D721Med (cell line): Measurements from ENCODE around the gene RAB40C.
A peak's percentile ranks its signal among the peaks of the same experiment; 100 is the strongest.

ENCODE experiments used
- DNase-seq: peaks from one replicate; pipeline ENCODE4 v3.0.0; 2011; ENCODE audit warnings: low spot score; ENCODE audit not compliant: insufficient read length
- FAIRE-seq: peaks from 2 replicates; lab custom pipeline; 2011; peaks lifted over from hg19 to GRCh38; lab: Jason Lieb, UNC
- TF ChIP-seq, protein P1 (sequence below): IDR thresholded peaks from 2 replicates; pipeline ENCODE4 v1.5.1; 2012; ENCODE audit warnings: mild to moderate bottlenecking, control low read depth; ENCODE audit not compliant: insufficient read depth; ENCODE audit errors: missing control alignments

Gene RAB40C

DNA sequence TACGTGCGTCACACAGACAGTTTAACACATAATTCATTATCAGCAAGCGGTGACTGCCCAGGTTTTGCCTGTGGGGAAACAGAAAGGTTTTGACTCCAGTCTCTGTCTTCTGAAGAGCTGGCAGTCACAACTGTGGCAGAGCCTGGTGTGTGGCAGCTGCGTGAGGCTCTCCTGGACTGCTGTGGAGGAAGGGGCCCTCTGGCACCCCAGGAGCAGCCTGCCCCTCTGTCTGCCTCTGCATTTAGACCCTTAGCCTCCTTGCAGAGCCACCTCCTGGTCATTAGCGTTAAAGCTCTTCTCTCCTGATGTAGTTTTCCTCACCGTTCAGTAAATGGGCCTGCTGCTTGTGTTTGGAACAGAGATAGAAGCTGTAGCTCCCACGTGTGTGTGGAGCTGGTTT, 10.9 kb downstream of the RAB40C start:
- FAIRE-seq (no peak), DNase-seq (no peak)

DNA sequence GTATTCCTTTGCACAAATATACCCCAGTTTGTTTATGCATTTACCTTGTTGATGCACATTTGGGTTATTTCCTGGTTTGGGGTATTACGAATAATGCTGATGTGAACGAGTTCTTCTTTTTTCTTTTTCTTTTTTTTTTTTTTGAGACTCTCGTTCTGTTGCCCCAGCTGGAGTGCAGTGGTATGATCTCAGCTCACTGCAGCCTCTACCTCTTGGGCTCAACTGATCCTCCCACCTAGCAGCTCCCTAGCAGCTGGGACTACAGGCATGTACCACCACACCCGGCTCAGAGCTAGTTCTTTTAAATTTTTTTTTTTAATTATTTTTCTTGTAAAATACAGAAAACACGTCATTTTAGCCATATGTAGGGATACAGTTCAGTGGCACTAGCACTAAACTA, 14.1 kb downstream of the RAB40C start:
- DNase-seq (no peak), FAIRE-seq (no peak)
- TF ChIP-seq, protein P1, sequence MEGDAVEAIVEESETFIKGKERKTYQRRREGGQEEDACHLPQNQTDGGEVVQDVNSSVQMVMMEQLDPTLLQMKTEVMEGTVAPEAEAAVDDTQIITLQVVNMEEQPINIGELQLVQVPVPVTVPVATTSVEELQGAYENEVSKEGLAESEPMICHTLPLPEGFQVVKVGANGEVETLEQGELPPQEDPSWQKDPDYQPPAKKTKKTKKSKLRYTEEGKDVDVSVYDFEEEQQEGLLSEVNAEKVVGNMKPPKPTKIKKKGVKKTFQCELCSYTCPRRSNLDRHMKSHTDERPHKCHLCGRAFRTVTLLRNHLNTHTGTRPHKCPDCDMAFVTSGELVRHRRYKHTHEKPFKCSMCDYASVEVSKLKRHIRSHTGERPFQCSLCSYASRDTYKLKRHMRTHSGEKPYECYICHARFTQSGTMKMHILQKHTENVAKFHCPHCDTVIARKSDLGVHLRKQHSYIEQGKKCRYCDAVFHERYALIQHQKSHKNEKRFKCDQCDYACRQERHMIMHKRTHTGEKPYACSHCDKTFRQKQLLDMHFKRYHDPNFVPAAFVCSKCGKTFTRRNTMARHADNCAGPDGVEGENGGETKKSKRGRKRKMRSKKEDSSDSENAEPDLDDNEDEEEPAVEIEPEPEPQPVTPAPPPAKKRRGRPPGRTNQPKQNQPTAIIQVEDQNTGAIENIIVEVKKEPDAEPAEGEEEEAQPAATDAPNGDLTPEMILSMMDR = no peak

More for the DNA sequence above, 10.9 kb downstream of the RAB40C start:
- TF ChIP-seq, protein P1 = peak; percentile 54

DNA sequence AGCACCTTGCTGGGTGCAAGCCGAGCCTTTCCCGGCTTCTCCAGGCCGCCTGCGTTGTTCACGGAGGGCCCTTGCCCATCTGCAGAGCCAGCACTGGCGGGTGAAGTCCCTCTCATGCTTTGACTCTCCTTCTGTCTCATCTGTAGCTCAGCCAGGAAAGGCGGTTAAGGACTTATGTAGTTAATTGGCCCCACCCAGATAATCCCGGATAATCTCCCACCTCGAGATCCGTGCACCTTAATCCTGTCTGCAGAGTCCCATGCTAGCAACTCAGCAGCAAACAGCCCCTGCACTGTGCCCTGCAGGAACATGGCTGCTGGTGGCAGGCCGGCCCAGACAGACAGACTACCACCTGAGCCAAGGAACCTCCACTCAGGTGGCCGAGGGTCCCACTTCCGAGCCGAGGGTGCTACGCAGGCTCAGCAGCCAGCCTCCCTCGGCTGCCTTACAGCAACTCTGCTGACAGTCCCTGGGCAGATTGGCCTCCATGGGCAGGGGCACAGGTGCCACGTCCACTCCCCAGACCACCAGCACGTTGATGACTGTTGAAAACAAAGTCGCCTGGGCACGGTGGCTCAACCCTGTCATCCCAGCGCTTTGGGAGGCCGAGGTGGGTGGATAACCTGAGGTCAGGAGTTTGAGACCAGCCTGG, 16.9 kb downstream of the RAB40C start:
- TF ChIP-seq, protein P1 = no peak
- DNase-seq = peak; percentile 94
- peak; percentile 60 for FAIRE-seq

DNA sequence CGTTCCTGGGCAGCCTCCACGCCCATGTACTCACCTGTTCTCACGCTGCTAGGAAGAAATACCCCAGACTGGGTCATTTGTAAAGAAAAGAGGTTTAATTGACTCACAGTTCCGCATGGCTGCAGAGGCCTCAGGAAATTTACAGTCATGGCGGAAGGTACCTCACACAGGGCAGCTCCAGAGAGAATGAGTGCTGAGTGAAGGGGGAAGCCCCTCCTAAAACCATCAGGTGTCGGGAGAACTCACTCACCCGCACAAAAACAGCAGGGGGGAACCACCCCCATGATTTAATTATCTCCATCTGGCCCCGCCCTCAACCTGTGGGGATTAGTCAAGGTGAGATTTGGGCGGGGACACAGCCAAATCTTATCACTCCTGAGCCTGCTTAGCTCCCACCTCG, 18.2 kb downstream of the RAB40C start:
- TF ChIP-seq, protein P1 = no peak
- no peak for DNase-seq

DNA sequence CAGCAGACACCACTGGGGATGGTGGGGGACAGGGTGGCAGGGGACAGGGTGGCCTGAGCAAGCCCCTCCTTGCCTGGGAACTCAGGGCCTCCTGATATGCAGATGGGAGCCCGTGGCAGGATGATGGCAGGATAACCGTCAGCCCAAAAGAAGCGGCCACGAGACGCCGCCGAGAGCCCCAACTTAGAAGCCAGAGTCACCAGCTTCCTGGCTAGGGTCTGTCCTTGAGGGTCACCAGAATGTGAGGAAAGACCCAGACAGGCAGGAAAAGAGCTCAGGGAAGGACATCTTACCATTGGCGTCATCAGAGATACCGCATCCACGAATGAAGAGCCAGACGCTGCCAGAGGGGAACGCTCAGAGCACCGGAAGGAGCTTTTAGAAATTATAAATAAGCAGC, 19.4 kb downstream of the RAB40C start:
- TF ChIP-seq, protein P1 = no peak
- FAIRE-seq = no peak

More for the DNA sequence above, 18.2 kb downstream of the RAB40C start:
- no peak for FAIRE-seq

DNA sequence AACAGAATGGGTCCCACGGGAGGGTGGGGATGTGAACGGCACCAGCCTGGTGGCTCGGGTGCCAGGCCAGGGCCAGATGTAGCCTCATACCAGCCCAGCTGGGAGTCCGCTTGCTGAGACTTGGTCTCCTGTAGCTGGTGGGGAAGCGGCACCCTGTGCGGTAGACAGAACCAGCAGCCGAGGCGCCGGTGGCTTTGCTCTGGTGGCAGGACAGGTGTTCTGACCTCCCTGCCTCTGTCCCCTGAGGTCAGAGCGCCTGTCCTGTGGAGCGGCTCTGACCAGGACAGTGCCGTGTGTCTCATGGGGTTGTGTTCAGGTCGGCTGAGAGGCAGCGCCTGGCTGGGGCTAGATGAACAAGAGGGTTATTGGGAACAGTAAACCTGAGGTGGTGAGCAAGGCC, 20.1 kb downstream of the RAB40C start:
- DNase-seq (no peak), FAIRE-seq (no peak)
- TF ChIP-seq, protein P1 = no peak

More for the DNA sequence above, 19.4 kb downstream of the RAB40C start:
- no peak for DNase-seq
